ENCODE measurements around the gene DLEU7. TPM values are rescaled to one million over a fixed set of nuclear protein-coding genes. Genes with fewer than 3 reads are reported as not detected.

DLEU7 gene
- total and polyA plus RNA-seq, 10 of the 15 experiments (the other 5 are each of a cell fraction or from before 2014, with no cell fraction given) = not detected

GRCh38 chr13:50883728-50884127 lies 40.2 kb upstream of the DLEU7 start:
- ChIA-PET SMC1A (ENCODE audit: uncharacterized antibody, unreplicated experiment) (interaction anchor here (0.9 to 2.1 kb wide), 2 partner anchors 8 to 19 kb away, joined by 6 to 7 read pairs; no protein-coding TSS in a partner anchor), POLR2A (interaction anchor here (0.6 to 0.9 kb wide), 2 partner anchors 12 to 17 kb away, joined by 3 to 6 read pairs; no protein-coding TSS in a partner anchor), RAD21 (ENCODE audit: unreplicated experiment) (interaction anchor here (0.5 kb wide), 1 partner anchor 1577 kb away, joined by 3 read pairs; no protein-coding TSS in a partner anchor), CTCF (no interaction called here)
- Histone ChIP-seq H3K79me2 (ENCODE audit: control insufficient read depth, insufficient read depth, low read length) (no peaks in the 10 kb centered on the region), H3K4me3 (no peak overlapping the region), H3K9ac (ENCODE audit: control insufficient read depth, insufficient read depth, low read length) (no peak overlapping the region), H3K36me3 (ENCODE audit: control insufficient read depth in 2 of 2, insufficient read depth in 2 of 2, low read length in 1 of 2) (no peaks in the 10 kb centered on the region), H3K4me2 (ENCODE audit: control insufficient read depth, insufficient read depth) (no peak overlapping the region), H3K27me3 (replicated peaks in 1 of 2; ENCODE audit: control insufficient read depth in 2 of 2, insufficient read depth in 2 of 2, low read length in 1 of 2) (no peaks in the 10 kb centered on the region), H3K9me3 (replicated peaks; ENCODE audit: control insufficient read depth, insufficient read depth, low read length) (peaks cover 2% of the 10 kb centered on the region; the same call in 1 of the 3 replicates), H2AFZ (ENCODE audit: control insufficient read depth, low read depth, low read length) (no peak overlapping the region), H3K4me1 (ENCODE audit: control insufficient read depth, insufficient read depth, low read length) (peaks cover 5% of the 10 kb centered on the region), H3K27ac (ENCODE audit: control insufficient read depth, insufficient read depth) (no peak overlapping the region), H4K20me1 (ENCODE audit: control insufficient read depth, insufficient read depth) (no peaks in the 10 kb centered on the region)
- BruUV-seq (replicated peaks) = no TSS peak
- FAIRE-seq (no peak), DNase-seq (ENCODE audit: low read depth, low spot score) (no peak), ATAC-seq (no peak)
- TF ChIP-seq ZNF622 (IDR thresholded peaks at IDR 0.05) = no peak
- TF ChIP-seq PKNOX1 (IDR thresholded peaks at IDR 0.05) = no peak
- no peak for TF ChIP-seq SUPT20H (IDR thresholded peaks at IDR 0.05; ENCODE audit: borderline replicate concordance, control insufficient read depth, low read depth, low read length)
- TF ChIP-seq RELB (IDR thresholded peaks at IDR 0.05; ENCODE audit: low read depth) = no peak
- TF ChIP-seq NBN (IDR thresholded peaks at IDR 0.05) = no peak
- no peak for TF ChIP-seq TARDBP (IDR thresholded peaks at IDR 0.05; ENCODE audit: borderline replicate concordance)
- TF ChIP-seq BRCA1 (IDR thresholded peaks at IDR 0.05; ENCODE audit: low read depth, low read length) = no peak
- no peak for TF ChIP-seq ZZZ3 (IDR thresholded peaks at IDR 0.05; ENCODE audit: control insufficient read depth, insufficient read length, low read depth)
- no peak for TF ChIP-seq WRNIP1 (IDR thresholded peaks at IDR 0.05; ENCODE audit: borderline replicate concordance, low read depth, low read length)
- no peak for TF ChIP-seq JUNB (IDR thresholded peaks at IDR 0.05)
- no peak for TF ChIP-seq NFYB (IDR thresholded peaks at IDR 0.05; ENCODE audit: insufficient read depth, low read depth, low read length)
- no peak for TF ChIP-seq PBX3 (IDR thresholded peaks at IDR 0.05; ENCODE audit: insufficient replicate concordance, low read depth, low read length)
- TF ChIP-seq CREB1 (IDR thresholded peaks at IDR 0.05; ENCODE audit: low read depth) = no peak
- TF ChIP-seq SP1 (IDR thresholded peaks at IDR 0.05; ENCODE audit: low read depth, low read length) = no peak
- no peak for TF ChIP-seq HSF1 (IDR thresholded peaks at IDR 0.05; ENCODE audit: low read depth, low read length)
- no peak for TF ChIP-seq IRF3 (IDR thresholded peaks at IDR 0.05)
- no peak for TF ChIP-seq LARP7 (IDR thresholded peaks at IDR 0.05)
- WGBS (ENCODE audit: insufficient coverage, insufficient replicate concordance, low lambda C conversion rate, missing lambda C conversion rate) = 93% methylated on average over 1 of the region's 1 CpG
- in situ Hi-C loops (cut with MboI) = no loop called here
- intact Hi-C loops (cut with micrococcal nuclease; ENCODE audit: unreplicated experiment) = no loop called here

Data from GM12878 (cell line).